Neural cell (in vitro differentiated cells): ENCODE results near the gene AHRR.

ENCODE experiments used
- EP300 ChIP-seq: fragments of 450-650 bp; conservative IDR thresholded peaks from 2 replicates; pipeline ENCODE4 v1.6.1; 2014; ENCODE audit warnings: antibody characterized with exemption, mild to moderate bottlenecking, moderate library complexity; ENCODE audit not compliant: poor library complexity, severe bottlenecking
- EZH2 ChIP-seq: fragments of 200-600, 300-800 bp; shearing (Covaris generic), sonication (generic); IDR thresholded peaks from 2 replicates; pipeline ENCODE4 v1.6.1; 2014; ENCODE audit warnings: antibody characterized with exemption, low read length, borderline replicate concordance, mild to moderate bottlenecking; ENCODE audit not compliant: insufficient read depth, poor library complexity, severe bottlenecking
- POLR2AphosphoS5 ChIP-seq: IDR thresholded peaks from 2 replicates; pipeline ENCODE4 v1.6.1; 2012
- TF ChIP-seq, protein P1 (sequence below): fragments of 450-650 bp; IDR thresholded peaks from 2 replicates; pipeline ENCODE4 v1.5.1; 2014; ENCODE audit warnings: antibody characterized with exemption, mild to moderate bottlenecking, moderate library complexity; ENCODE audit not compliant: poor library complexity, severe bottlenecking
- TF ChIP-seq, protein P2 (sequence below): IDR thresholded peaks from 2 replicates; pipeline ENCODE4 v1.6.1; 2012; ENCODE audit warnings: borderline replicate concordance

DNA sequence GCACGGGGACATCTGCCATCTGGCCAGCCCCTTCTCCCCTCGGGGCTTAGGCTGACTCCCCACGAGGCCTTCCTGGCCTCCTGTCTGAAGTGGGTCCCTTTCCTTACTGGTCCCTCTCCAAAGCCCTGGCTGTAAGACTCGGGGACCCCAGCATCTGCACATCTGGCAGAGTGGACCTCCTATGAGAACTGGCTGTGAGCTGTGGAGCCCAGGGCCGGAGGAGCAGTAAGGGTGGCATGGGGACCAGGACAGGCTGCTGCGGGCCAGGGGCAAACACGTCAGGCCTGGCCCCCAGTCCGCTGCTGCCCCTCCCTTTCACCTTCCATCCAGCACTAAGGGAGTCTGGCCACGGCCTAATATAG is 155.3 kb downstream of the AHRR start:
- TF ChIP-seq EZH2 (no peak), POLR2AphosphoS5 (no peak), EP300 (no peak)
- TF ChIP-seq, protein P1, sequence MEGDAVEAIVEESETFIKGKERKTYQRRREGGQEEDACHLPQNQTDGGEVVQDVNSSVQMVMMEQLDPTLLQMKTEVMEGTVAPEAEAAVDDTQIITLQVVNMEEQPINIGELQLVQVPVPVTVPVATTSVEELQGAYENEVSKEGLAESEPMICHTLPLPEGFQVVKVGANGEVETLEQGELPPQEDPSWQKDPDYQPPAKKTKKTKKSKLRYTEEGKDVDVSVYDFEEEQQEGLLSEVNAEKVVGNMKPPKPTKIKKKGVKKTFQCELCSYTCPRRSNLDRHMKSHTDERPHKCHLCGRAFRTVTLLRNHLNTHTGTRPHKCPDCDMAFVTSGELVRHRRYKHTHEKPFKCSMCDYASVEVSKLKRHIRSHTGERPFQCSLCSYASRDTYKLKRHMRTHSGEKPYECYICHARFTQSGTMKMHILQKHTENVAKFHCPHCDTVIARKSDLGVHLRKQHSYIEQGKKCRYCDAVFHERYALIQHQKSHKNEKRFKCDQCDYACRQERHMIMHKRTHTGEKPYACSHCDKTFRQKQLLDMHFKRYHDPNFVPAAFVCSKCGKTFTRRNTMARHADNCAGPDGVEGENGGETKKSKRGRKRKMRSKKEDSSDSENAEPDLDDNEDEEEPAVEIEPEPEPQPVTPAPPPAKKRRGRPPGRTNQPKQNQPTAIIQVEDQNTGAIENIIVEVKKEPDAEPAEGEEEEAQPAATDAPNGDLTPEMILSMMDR = no peak
- TF ChIP-seq, protein P2, sequence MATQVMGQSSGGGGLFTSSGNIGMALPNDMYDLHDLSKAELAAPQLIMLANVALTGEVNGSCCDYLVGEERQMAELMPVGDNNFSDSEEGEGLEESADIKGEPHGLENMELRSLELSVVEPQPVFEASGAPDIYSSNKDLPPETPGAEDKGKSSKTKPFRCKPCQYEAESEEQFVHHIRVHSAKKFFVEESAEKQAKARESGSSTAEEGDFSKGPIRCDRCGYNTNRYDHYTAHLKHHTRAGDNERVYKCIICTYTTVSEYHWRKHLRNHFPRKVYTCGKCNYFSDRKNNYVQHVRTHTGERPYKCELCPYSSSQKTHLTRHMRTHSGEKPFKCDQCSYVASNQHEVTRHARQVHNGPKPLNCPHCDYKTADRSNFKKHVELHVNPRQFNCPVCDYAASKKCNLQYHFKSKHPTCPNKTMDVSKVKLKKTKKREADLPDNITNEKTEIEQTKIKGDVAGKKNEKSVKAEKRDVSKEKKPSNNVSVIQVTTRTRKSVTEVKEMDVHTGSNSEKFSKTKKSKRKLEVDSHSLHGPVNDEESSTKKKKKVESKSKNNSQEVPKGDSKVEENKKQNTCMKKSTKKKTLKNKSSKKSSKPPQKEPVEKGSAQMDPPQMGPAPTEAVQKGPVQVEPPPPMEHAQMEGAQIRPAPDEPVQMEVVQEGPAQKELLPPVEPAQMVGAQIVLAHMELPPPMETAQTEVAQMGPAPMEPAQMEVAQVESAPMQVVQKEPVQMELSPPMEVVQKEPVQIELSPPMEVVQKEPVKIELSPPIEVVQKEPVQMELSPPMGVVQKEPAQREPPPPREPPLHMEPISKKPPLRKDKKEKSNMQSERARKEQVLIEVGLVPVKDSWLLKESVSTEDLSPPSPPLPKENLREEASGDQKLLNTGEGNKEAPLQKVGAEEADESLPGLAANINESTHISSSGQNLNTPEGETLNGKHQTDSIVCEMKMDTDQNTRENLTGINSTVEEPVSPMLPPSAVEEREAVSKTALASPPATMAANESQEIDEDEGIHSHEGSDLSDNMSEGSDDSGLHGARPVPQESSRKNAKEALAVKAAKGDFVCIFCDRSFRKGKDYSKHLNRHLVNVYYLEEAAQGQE = no peak
